Stimulated activated CD4-positive, alpha-beta T cell treated with anti-CD3 and anti-CD28 coated beads, Interleukin-1b, Interleukin-23, amount 100 ng/mL, for 1 hour (primary cell): ENCODE results near the gene PML.

Experiments used
- DNase-seq, 2 donors: peaks; one replicate each; pipeline ENCODE4 v3.0.0-alpha.2; 2020; ENCODE audit warnings: low read depth in 2 of 2

PML gene

DNA sequence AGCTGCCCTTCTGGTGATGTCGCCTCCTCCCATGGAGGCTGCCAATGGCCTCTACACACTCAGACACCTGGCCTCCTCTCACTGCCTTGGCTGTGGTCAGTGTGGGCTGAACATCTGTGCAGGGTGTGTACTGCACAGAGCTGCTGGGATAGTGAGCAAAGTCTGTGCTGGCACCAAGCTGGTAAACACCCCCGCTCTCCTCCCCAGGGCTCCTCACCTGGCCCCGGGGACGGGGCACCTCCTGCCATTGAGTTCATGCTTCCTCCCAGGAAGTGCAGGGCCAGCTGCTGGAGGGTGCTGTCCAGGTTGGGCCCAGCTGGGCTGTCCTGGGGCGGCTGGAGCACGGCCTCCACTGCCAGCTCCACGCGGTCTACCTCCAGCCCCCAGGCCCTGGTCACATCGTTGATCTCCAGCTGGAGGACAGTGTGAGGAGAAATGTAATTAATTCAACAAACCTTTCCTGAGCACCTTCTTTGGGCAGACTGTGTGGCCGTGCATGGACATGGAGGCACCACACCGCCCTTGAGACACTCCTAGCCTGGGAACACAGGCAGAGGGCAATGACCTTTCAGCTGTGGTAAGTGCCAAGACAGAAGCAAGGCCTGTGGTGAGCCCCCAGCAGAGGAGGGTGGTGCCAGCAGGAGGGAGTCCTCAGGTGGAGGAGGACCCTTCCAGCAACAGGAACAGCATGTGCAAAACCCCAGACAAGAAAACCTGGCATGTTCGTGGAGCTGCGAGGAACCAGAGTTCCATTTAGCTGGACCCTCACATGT, 9.2 kb upstream of the PML start:
- no peak for DNase-seq

DNA sequence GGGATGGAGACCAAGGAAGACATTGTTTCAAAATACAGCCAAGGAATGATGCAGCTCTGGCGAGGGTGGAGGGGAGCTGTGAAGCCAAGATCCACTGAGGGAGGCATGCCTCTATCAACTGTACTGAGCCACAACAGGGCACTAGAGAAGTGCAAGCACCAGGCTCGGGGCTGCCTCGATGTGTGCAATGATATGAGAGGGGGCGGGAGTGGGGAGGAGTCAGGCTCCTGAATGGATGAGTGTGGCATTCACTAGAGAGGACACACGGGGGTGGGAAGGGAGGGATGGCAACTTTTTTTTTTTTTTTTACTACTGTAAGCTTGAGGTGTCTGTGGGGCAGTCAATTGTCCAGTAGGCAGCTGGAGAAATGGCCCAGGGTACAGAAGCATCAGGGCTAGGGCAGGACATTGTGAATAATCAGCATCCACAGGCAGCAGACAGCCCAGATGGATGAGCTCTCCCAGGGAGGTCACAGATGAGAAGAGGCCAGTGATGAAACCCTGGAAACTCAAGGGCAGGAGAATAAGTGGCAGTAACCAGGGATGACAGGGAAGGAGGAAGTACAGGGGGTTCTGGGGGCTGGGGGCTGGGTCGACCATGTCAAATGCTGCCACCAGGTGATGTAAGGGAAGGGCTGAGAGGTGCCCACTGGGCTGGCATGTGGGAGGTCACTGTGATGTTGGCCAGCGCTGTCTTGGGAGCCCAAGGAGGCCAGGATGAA, 8.3 kb upstream of the PML start:
- no peak for DNase-seq

DNA sequence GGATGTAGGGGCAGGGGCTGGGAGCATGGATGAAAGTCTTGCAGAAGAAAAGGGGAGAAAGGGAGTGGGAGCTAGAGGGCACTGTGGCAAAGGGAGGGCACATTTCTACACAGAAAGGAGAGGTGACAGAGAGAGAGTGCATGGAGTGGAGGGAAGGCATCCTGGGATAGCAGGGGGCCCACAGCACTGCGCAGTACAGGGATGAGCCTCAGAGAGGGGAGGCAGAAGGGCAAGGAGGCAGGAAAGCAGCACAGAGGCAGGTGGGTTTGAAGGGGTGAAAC, 7.8 kb upstream of the PML start:
- DNase-seq = no peak

DNA sequence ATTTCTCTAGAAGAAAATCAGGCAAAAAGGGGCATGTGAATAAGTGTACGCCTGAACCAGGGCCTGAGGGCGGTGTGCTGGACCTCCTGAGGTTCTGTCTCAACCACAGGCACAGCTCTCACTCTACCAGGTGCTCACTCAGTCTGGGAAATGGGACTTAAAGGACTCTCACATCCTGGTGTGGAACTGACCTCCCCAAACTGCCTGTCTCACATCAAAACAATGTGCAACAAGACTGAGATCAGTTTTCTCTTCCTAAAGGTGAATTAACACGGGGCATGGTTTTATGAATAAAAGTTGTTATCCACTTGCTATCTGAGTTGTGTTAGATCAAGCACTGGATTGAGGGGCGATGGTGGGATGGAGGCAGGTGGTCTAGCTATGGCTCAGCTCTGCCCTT, 7.3 kb upstream of the PML start:
- DNase-seq = no peak

DNA sequence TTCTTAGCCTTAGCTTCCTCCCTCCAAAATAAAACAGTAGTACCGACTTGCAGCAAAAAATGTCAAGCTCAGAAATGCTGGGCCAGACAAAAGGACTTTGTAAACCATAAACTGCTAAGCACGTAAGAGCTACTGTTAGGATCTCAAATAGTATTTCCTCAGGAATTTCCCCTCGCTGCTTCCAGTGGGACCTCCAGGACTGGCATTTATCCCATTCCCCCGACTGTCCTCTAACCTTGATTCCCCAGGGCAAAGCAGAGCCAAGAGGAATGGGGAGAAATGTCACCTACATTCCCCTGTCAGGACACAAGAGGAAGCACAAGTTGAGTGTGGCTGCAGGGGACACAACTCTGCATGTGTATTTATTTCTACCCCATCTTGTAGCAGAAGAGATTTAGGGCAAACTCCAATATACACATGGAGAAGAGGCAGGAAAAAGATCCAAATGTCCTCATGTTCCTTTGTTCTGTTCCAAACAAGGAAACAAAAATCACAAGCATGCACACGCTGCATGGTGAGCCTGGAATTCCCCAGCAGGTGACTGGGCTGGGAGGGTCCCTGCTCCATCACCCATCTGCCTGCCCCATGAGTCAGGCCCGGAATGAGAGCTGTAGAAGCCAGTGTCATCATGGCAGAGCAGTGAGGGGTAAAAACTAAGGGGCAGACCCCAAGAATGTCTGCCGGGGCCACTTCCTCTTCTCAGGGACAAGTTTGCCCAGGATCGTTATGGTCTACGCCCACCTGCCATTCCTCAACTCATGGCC, 6.7 kb upstream of the PML start:
- no peak for DNase-seq

DNA sequence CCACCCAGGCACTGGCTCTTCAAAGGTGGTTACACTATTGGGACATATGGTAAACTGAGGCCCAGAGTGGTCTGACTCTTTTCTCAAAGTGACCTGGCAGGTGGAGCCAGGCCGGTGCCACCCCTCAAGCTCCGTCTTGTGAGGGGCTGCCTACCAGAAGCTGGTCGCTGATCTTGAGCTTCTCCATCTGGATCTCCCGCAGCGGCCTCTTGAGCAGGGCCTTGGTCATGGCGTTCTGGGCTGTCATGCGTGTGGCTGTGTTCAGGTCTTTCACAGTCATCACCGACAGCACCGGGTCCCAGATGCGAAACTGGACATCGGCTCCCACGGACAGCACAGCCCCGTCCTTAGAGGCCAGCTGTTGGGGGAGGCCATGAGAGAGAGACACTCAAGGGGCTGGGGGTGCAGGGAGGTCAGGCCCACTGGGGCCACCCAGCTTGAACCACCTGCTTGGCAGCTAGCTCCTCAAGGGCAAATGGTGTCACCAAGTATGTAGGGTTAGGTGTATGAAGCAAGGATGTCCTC, 6.0 kb upstream of the PML start:
- no peak for DNase-seq

DNA sequence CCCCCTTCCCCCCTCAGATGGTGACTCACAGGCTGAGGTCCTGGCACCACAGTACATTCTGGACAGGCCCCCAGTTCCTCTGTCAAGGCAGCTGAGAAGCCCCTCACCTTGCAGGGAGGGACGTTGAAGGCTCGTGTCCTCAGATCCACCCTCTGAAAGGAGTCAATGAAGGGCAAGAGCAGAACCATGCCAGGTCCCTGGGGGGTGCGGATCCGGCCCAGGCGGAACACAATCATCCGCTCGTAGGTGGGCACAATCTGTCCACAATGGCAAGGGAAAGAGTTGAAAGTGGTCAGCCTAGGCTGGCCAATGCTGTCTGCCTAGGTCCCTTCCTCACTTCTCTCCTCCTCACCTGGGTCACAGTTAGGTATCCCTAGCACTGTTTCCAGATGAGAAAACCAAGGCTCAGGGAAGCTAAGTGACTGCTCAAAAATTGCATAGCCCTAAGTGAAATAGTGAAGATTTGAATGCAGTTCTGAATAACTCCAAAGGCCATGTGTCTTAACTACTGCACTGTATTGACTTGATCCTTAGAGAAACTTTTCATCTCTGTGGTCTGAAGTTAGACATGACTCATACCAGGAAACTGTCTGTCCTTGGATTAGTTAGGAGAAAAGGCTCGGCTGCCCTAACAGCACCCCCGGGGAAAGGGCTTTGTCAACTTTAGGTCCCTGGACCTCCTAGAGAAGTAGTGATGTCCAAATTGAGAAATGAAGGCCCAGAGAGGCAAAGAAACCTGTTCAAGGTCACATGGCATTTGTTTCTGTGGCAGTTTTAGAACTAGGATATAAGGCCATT, 5.3 kb upstream of the PML start:
- DNase-seq = no peak

DNA sequence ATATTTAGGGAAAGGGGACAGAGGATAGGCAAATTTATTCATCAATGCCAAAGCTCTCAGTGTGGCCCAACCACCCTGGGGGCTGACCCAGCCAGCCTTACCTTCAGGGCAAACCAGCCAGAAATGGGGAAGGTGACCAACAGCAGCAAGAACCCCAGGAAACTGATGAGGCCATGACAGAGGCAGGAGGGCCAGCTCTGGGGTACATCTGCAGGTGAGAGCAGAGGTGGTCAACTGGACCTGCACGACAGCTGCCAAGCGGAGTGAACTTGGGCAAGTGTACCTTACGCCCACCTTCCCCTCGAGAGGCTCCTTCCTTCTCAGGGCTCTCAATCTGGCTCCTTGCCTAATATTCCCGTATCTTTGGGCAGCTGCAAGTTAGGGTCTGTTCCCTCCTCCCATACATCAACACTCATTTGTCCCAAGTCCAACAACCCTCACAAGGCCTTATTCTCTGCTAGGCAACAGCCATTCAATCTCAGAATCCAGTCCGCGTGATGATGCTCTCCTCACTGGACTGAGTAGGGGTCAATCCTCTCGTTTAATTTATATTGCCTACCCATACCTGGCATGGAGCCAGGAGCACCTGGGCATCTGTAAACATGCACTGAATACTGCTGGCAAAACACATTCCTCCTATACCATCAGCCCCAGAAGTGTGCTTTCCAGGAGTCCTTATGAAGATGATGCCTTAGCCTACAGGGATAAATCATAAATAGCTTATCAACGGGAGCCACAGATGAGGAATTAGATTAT, 4.1 kb upstream of the PML start:
- DNase-seq = no peak

DNA sequence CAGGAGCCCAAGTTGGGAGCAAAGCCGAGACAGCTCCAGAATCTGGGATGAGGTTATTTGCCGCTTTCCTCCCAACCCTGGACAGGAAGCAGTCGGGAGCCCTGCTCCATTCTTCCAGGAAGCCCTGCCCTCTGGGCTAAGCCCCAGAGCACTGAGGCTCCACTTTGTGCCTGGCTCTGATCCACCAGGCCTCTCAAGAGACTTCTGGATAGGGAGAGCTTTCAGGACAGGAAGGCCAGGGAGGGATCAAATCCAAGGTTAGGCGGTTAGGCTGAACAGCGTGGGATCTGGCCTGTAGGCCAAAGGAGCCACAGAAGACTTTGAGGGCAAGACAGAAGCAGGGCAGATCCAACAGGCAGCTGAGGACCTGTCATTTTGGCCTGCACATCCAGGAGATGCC, 3.3 kb upstream of the PML start:
- DNase-seq = no peak

DNA sequence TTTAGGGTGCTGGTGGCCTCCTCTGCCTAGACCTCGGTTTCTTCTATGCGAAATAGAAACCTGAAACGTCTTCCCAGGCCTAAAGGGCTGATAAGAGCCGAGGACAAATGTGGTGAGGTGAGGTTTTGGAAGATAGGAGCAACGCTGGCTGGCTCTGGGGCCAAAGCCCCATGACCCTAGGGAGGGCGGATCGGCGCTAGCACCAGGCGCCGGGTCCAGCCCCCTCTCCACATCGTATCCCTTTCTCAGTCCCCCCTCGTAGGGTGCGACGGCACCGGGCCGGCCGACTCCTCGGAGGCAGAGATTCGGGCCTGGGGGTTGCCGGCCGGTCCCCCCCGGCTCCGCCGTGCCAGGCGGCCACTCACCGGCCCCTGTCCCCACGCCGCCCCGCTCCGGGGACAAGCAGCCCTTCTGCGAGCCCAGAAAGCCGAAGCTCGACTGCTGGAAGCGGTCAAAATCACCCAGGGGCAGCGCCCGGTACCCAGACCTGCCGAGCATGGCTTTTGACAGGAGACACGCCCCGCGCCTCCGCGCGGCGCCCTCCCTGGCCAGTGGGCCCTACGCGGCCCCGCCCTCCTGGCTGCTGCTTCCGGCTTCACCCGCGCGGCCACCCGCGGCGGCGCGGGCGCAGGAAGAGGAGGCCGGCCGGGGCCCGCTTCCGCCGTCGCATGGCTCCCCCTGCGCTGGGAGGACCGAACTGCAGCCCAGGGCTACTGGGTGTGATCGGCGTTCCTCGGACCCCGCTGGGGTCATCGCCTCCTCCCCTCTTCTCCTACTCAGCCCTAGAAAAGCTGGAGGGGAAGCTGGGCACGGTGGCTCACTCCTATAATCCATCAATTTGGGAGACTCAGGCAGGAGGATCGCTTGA, 2.6 kb upstream of the PML start, which contains the start of gene STOML1:
TSS of gene STOML1 (minus strand) at position 570 of the 868 bp plus-strand sequence. CDS start at position 498, 72 bp downstream.
- peak; percentile 84 to 99 for DNase-seq

DNA sequence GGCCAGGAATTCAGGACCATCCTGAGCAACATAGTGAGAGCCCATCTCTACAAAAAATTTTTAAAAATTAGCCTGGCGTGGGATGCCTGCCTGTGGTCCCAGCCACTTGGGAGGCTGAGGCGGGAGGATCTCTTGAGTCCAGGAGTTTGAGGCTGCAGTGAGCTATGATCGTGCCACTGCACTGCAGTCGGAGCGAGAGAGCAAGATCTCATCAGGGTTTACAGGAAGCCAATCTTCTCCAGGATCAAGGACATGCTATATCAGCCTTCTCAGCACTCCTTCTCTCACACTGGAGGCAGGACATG, 2.0 kb upstream of the PML start:
- no peak for DNase-seq

DNA sequence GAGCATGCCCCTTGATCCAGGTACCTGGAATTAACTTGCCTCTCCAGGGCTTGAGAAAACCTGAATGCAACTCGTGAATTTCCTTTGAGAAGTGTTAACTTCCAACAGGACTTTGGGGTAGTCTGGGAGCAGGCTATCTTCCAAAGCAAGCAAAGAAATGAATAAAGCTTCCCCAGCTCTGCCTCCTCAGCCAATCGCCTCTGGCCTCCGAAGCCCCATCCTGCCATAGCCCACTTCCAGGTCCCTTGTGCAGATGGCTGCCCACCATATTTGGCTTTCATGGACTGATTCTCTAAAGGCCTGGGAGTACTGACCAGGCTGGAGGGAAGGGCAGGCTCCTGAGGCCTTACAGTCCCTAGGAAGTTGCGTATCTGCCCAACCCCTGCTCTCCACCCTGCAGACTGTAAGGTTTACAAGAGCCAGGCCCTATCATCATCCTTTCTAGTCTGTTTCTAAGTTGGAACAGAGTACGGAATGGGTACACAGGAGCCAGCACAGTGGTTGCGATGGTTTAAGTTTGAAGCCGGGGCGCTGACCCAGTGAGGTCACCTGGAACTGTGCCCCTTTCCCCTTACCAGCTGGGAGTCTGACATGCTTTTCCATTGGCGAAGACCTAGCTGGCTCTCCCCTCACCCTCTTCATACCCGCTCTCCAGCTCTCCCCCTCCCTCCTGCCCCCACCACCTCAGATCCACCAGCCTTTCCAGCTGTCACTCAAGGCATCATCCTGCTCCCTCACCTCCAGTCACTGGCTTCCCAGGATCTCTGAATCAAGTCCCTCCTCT, 1.1 kb upstream of the PML start:
- no peak for DNase-seq

DNA sequence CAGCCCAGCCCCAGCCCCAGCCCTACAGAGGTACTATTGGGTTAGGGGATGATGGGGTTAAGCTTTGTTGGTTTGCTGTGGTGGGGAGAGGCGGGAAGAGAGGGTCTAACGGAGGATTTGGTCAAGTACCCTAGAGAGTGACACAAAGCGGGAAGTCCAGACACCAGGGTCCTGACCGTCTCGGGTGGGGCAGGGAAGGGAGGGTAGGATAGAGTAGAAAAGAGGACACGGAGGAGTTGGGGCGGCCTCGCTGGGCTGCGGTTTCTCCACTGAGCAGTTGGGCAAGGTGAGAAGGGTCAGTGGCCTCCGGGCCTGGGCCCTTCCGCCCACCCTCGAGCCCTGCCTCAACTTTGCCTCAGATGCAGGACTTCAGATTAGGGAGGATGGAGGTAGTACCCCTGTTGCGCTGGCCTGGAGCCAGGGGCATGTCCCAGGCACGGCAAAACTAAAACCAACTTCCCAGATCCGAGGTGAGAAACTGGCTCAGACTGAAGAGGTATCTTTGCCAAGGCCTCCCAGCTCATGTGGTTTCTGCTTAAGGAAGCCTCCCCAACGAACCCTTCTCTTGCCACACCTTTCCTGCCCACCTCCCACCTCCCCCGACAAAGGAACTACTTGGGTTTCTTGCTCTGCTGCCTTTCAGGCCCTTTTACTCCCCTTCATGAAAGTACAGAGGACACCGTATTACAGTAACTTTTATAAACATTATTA, 551 bp downstream of the PML start:
- no peak for DNase-seq

DNA sequence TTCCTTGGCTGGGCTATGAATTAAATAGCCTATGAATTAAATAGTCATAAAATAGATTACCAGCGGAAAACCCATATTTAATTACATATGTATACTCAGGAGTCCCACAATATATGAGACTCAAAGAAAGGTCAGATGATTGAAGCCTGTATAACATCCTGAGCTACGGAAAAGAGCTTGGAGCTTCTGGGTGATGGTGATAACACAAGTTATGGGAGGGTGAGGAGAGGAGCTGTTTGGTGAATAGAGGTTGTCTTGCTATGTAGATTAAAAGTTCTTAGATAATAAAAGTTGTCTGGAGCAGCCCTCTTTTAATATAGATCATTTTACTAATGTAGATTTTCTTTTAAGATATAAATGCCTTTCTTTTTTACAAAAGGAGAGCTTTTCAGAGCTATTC, 1.8 kb downstream of the PML start:
- DNase-seq = no peak

DNA sequence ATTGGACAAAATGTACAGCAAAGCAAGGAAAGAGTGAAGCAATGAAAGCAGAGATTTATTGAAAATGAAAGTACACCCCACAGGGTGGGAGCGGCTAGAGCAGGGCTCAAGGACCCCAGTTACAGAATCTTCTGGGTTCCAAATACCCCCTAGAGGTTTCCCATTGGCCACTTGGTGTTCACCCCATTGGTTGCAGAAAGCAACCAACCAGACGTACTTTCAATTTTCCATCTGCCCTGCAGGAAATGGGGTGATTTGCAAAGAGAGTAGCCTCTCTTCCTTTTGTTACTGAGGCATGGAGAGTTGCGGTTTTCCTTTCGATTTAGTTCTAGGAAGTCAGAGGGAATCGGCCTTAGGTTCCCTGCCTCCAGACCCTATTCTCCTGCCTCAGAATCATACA, 2.4 kb downstream of the PML start:
- no peak for DNase-seq

DNA sequence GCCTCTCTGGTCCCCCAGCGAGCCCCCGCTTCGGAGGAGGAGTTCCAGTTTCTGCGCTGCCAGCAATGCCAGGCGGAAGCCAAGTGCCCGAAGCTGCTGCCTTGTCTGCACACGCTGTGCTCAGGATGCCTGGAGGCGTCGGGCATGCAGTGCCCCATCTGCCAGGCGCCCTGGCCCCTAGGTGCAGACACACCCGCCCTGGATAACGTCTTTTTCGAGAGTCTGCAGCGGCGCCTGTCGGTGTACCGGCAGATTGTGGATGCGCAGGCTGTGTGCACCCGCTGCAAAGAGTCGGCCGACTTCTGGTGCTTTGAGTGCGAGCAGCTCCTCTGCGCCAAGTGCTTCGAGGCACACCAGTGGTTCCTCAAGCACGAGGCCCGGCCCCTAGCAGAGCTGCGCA, 3.5 kb downstream of the PML start:
- no peak for DNase-seq

DNA sequence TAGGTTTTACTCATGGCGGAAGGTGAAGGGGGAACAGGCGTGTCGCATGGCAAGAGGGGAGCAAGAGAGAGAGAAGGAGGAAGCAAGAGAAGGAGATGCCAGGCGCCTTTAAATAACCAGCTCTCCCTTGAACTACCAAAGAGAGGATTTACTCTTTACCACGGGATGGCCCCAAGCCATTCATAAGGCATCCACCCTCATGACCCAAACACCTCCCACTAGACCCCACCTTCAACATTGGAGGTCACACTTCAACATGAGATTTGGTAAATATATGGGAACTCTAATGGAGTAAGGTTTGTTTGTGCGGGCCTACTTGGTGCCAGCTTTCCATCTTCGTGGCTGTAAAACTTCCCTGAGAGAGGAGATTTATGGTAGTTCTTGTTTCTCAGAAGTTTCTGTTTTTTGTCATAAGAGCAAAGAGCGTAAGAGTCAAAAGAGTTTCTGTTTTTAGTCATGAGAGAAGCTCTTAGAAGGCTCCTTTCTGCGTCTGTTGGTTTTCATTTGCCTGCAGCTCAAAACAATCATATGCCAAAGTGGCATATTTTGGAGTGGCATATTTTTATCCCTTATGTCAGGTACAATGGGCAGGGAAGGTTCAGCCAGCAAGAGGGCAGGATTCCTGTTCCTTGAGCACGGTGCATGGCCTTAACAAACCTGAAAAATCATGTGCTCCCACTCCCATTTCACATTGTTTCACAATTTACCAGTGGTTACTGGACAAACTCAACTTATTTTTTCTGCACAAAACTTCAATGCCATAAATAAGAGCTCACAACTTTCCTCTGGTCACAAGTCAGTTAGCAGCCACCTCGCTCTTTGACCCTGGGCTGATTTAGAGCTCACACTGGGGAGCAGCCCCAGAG, 12.5 kb downstream of the PML start:
- no peak for DNase-seq

DNA sequence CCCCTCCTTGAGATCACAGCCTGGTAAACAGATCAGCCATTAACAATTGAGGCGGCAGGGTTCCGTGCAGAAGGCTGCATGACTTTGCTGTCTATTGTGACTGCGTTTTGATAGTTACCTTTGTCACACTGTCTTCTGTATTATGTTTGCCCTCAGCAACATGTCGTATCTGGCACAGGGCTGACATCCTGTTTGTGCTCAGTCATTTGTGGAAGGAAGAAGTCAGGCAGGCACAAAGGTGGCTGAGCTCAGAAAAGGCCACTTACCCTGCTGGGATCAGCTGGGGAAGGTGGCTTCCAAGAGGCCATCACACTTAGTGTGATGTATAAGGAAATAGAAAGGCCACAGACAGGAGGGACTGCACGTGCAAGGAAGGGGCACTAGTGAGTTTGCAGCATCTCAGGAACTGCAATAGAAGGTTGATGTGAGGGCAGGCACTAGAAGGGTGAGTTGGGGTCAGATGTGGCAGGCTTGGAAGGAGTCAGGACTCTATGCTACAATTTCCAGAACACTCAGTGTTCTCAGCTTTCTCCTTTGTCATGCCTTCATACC, 13.4 kb downstream of the PML start:
- no peak for DNase-seq
